GM15510 (cell line): ENCODE data around the gene B3GLCT.

Experiments
- POLR2A ChIP-seq: IDR thresholded peaks from 3 replicates; pipeline ENCODE4 v1.6.1; 2011; ENCODE audit warnings: borderline replicate concordance; ENCODE audit not compliant: insufficient read length; ENCODE audit errors: extremely low read depth

B3GLCT gene

GRCh38 chr13:31334547-31334946, 134.8 kb downstream of the B3GLCT start:
- TF ChIP-seq POLR2A: no peak

DNA sequence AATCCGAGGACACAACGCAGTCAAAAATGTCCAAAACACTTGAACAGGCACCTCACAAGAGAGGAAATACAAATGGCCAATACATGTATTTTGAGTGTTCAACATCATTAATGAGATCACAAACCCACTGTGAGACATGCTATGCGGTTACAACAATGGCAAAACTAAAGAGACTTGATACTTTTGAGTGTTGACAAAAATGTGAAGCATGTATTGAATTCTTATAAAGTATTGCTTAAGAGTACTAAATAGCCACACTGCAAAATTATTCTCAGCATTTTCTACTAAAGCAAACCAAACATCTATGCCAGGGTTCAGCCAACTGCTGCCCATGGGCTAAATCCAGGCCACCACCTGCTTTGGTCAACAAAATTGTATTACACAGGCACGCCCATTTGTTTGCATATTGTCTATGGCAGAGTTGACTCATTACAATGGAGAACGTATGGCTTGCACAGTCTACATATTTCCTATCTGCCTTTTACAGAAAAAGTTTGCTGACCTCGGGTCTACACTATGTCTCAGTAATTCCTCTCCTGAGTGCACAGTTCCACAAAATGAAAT, 135.3 kb downstream of the B3GLCT start:
- TF ChIP-seq POLR2A: no peak

- TF ChIP-seq POLR2A: no peak
These were observed 147.1 kb downstream of the B3GLCT start for GRCh38 chr13:31346891-31347290.

- TF ChIP-seq POLR2A: no peak
These were observed 149.4 kb downstream of the B3GLCT start for GRCh38 chr13:31349156-31349555.

DNA sequence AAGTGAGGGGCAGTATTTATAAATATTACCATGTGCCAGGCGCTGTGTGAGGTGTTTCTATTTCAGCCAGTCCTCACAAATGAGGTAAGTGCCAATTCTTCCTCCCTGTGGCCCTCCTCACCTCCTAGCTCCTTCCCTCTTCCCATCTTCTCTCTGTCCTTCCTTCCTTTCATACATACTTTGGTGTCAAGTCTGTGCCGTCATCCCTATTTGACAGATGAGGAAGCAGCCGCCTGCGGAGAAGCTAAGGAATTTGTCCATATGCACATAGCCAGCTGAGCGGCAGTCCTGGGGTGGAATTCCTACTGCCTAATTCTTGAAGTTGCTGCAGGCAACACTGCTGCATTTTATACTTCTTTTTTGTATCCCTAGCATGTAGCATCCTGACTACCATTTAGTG, 150.8 kb downstream of the B3GLCT start:
- no peak for TF ChIP-seq POLR2A

GRCh38 chr13:31351376-31351775, 151.6 kb downstream of the B3GLCT start:
- no peak for TF ChIP-seq POLR2A

DNA sequence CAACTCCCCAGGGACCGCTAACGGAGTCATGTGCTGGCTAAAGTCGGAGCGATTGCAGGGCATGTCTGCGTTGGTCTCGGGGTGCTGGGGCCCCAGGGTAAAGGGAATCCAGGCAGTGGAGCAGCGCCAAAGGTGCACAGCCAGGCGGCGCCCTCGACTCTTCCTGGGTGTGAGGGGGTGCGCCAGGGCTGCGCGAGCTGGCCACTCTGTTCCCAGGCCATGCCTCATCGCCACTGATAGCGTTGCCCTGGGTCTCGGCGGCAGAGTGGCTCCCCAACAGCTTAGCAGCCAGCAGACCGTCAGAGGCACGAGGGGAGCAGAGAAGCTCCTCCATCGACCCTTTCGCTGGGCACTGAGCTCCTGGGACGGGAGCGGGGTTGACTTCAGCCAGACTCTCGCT, 152.7 kb downstream of the B3GLCT start:
- no peak for TF ChIP-seq POLR2A

GRCh38 chr13:31355001-31355400, 155.2 kb downstream of the B3GLCT start:
- TF ChIP-seq POLR2A: no peak

DNA sequence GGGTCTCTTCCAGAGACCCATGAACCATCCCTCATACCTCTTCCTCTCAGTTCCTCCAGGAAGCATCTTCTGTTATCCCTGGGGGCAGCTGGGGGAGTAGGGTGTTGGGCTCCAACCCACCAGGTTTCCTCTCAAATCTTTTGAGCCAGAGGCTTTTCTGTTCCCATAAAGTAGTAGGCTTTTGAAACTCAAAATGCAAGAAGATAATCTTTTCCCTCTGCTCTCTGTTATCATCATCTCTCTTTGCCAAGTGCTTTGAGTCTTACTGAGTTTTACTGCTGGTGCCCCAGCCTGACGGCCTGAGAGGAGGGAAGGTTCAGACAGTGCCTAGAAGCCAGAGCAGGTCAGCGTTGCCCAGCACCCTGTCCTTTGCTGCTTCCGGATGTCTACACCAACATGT, 157.2 kb downstream of the B3GLCT start:
- TF ChIP-seq POLR2A: no peak

- no peak for TF ChIP-seq POLR2A
These were observed 157.8 kb downstream of the B3GLCT start for GRCh38 chr13:31357581-31357980.

DNA sequence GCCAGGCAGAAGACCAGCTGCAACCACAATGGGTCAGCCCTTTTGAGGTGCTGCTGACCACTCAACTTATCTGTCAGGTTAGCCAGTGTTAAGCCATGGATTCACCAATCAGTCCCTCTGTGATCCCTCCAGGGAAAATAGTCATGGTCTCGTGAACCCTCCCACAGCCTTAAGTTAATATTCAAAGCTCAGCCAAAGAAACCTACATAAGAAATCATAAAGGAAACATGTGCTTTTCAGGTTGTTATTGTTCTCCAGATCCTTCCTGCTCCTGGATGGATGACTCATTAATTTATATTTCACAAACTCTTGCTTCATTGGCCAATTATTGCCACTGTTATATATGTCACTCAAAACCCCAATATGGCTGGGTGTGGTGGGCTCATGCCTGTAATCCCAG, 161.9 kb downstream of the B3GLCT start:
- no peak for TF ChIP-seq POLR2A

- no peak for TF ChIP-seq POLR2A
These were observed 165.9 kb downstream of the B3GLCT start for GRCh38 chr13:31365630-31366029.

DNA sequence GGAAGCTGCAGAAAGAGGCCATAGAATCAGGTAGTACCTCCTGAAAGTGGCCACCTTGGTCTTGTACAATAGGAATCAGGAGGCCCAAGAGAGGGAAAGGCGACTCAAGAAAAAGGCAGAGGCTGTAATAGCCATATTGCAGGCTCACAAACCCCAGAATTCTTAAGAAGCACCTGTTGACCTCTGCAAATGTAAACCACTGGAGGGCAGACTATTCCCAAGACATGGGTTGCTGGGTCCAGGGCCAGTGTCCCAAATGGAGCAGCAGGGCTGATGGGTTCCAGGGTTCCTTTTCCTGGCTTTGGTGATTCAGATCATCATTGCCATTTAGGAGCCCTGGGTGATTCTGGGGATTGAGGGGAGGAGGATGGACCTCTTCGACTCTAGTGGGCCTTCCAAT, 167.6 kb downstream of the B3GLCT start:
- TF ChIP-seq POLR2A: no peak

GRCh38 chr13:31369213-31369612, 169.4 kb downstream of the B3GLCT start:
- no peak for TF ChIP-seq POLR2A

GRCh38 chr13:31372454-31372853, 172.7 kb downstream of the B3GLCT start:
- no peak for TF ChIP-seq POLR2A

- TF ChIP-seq POLR2A: no peak
These were observed 174.9 kb downstream of the B3GLCT start for GRCh38 chr13:31374682-31375081.

DNA sequence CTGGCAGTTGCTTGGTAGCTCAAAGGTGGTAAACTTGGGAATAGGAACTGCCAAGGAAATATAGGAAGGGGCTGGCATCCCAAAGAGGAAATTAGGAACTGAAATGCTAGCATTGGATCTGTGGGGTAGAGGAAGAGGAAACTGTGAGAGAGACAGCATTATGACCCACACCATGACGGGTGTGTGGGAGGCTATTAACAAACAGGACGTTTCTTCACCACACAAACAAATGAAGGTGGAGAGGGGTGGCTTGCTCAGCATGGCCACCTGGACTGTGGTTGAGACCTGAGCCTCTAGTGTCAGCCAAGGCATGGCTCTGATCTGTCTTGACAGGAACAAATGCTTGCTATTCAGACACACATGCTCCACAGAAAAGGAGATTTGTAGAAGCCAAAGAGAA, 178.2 kb downstream of the B3GLCT start:
- no peak for TF ChIP-seq POLR2A
